8988T (cell line): ENCODE results near the gene LPIN2.

Source experiments
- DNase-seq: peaks from one replicate; pipeline ENCODE4 v3.0.0; 2011

Gene LPIN2

DNA sequence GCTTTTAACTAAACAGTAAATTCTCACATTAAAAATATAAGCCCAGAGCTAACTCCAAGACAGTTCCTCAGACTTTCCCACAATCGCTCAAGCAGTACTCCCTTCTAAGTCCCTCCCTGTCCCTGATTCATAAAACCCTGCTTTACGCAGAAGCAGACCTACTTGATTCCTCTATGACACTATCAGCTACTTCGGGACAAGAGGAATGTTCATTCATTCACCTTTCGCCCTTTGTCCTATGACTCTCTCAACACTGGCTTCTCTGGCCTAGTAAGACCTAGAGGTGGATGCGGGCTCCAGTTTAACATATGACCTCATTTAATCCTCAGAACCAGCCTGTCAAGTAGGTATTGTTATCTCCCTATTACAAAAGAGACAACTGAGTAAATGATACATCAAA is 10.2 kb downstream of the LPIN2 start:
- DNase-seq, result no peak

DNA sequence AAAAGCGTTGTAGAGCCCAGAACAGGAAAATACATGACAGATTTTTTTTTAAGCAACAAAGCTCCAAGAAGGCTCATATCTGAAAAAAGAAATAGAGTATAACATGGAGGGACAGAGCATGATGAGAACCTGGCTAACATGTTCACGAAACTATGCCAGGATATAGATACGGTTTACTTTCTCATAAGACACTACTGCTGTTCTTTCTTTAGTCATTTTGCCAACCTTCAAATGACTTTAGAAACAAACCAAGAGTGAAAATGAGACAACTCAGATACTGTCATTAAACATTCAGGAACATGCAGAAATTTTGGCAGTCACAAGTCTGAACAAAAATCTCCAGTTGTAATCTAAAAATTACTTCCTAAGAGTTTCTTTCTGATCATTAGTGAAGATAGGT is 14.3 kb downstream of the LPIN2 start:
- DNase-seq, result no peak

DNA sequence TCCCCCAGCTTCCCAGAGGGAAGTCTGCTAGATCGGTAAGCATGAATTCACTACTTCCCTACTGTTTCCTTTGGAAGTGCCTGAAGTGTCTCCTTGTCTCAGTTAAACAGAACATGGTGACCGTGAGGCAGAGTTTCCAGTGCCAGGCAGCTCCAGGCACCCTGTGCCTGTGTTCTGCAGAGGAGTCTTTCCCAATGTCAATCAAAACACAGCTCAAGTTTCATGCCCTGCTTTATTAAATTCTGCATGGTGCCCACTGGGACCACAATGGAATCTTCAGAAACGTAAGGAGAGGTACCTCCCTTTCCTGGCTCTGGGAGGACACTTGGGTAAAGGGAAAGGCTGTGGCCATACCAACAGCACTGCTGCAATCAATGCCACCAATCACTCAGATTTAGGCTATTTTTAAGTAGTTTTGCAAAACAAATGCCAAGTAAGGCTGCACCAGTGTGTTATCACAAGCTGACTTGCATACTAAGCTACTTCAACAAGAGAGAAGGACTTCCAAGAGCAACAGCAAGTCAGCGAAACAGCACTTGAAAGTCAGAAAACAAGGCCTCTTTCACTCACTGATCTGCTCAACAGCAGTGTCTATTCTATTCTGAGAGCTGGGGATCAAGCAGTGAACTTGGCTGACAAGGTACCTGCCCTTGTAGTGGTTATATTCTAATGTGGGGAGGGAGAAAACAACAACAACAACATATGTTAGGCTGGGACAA is 14.9 kb downstream of the LPIN2 start:
- DNase-seq, result no peak

DNA sequence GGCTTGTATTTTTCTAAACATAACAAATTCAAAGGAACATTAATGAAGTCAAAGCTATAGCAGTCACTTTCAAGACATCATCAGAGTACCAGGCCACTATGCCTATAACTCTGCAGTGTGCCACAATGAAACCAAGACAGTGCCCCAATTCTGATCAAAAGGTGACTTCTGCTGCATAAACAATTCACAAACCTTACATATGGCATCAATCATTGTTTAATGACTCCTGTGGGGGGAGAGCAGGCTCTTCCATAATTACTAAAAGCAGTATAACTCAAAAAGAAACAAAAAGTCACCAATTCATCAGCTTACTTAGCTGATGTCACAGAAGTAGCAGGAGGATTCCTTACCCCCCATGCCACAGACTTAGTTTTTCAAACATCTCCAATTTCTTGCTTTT is 15.5 kb downstream of the LPIN2 start:
- DNase-seq, result no peak

DNA sequence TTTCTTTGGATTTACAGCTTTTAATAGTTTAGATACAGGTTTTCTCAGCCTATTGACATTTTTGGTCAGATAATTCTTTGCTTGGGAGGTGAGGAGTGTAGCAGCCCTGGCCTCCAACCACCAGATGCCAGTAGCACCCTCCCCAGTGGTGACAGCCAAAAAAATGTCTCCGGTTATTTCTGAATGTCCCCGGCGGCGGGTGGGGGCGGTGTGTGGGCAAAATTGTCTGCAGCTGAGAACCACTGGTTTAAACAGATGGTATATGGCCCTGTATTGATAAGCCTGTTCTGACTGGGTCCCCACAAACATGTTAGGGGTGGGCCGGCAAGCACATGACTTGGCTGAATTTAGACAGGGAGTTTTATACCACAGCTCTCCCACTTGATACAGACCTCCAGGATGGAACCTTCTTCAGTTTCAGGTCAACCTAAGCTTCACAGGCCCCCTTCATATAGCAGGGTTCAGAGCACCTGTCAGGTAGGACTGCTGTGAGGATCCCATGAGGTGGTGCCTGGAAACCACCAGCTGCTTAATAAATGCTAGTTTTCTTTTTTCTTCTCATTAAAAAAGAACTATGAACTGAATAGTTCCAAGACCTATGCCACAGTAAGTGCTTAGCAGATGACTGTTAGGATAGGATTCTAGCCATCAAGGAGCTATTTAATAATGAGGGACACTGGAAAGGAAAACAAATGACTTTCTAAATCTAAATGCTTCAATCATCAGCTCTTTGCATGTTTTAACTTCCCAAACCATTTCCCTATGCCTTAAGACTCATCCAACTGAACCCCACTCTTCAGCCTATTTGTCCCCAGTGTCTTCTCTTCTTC is 18.1 kb downstream of the LPIN2 start:
- DNase-seq, result peak; percentile 32

DNA sequence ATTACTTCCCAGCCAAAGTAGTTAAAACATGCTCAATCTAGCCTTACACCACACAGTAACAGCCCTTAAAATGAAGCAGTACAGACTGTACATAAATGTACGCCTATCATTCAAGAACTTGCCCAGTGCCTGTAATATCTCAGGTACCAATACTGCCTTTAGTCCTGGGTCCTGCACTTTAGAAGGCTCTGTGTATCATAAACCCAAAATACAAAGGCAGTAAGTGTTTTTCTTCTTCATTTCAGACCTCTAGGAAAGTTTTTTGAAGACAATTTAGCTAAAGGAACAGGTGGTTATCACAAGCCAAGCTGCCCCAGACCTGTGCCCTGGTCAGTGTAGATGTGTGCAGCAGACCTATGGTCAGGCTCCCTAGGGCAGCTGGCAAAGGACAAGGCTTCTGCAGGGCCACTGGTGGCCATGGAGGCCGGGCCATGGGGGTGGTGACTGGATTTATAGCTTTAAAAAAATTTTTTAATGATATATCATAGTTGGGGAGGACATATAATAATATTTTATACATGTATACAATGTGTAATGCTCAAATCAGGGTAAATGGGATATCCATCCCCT is 18.8 kb downstream of the LPIN2 start:
- no peak for DNase-seq

DNA sequence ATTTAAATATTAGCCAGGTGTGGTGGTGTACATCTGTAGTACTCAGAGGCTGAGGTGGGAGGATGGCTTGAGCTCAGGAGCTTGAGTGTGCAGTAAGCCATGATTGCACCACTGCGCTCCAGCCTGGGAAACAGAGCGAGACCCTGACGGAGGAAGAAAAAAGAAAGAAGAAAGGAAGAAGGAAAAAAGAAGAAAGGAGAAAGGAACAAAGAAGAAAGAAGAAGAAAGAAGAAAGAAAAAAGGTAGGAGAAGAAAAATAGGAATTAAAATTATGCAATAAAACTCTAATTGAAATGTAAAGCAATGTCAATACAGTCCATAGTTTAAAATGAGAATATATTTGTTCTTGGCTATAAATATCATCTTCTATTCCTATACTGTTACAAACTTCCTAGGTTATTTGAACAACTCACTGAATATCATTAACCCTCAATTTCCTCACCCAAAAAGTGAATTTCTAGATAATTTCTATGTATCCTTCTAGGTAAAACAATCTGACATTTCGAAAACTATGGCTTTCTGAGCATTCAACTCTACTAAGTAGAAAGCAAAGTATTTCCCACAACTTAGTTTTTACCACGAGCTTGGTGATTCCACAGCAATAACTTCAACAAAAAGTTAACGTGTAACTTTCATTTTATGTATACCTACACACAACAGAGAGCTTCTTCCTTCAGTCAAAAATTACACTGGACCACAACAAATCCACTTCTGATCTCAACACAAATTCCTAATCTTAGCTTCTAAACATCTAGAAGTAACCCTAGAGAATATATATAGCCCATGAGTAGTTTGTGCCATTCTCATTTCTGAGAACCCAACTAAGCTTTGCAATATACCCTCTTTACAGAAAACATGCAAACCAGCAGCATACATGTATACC is 19.7 kb downstream of the LPIN2 start:
- DNase-seq, result no peak

DNA sequence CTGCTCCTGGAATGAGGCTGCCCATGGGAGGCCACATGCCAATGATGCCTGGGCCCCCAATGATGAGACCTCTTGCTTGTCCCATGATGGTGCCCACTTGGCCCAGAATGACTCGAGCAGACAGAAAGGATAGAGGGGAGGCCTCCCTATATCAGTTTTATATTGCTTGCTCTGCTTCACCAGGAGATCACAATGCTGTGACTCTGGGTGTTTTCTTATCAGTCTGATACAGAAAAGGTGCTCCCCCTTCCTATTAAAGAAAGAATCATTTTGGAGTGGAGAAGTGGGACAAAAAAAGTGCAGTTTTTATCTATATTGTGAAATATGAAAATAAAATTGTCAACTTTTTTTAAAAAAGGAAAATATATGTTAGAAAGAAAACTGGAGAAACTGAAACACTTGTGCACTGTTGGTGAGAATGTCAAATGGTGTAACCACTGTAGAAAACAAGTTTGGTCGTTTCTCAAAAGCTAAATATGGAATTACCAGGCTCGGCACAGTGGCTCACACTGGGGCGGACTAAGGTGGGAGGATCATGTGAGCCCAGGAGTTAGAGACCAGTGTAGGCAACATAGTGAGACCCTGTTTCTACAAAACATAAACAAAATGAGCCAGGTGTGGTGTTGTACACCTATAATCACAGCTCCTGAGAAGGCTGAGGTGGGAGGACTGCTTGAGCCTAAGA is 21.8 kb downstream of the LPIN2 start:
- no peak for DNase-seq

DNA sequence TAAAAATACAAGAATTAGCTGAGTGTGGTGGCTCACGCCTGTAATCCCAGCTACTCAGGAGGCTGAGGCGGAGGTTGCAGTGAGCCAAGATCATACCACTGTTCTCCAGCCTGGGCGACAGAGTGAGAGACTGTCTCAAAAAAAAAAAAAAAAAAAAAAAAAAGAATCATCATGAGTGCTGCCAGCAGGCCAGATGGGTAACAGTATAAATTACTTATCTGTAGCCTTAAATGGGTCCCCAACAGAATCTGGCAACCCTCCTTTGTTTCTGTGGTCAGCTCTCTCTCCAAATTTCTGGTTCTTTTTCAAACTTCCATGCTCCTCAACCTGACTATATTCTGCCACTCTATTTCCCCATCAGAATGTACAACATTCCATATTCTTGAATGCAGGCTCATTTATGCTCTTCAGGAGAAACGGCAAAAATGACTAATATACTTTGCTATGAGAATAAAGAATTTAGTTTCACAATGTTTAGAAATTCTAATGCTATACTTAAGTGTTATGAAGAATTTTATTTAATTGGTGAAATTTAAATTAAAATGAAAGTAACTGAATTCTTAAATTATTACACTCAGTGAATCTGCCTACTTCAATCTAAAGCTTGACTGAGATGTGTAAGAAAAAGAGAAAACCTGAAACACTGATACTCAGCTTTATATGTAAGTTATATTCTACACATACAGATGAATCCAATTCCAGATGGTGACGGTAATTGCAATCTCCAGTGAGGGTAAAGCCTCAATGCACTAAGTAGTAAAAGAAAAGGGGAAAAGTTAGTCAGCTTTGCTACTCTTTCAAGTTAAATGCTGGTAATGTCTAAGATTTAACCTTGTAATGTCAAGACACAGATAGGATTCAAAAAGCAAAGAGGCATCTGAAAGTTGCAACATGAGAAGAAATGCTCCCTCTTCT is 24.8 kb downstream of the LPIN2 start:
- no peak for DNase-seq

DNA sequence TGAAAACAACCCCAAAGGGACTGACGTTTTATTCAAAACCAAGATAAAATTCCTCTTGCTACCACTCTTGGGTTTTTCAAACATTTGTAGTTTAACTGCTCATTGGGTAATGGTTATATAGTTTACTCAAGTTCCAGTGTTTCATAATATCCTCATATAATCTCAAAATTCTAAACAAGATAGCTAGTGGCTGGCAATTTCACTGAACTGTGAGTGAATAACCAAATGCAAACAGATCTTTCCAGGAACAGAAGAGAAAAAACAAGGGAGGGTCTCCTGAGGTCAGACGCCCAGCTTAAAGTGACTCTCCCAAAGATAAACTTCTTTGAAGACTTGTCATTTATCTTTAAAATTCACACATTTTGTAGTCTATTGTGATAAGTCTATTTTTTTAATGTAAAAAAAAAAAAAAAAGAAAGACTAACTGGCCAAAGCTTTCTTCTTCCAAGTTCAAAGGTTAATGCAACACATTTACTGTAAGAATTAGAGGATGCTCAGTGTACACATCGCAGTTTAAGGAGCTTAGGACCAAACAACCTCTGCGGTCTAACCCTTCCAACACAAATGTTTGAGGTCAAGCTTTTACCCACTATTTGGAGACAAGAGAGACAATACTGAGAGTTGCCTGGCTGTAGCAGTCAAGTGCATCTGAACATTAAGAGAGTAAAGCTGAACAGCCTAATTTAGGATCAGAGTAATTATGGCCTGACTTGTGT is 26.6 kb downstream of the LPIN2 start:
- no peak for DNase-seq

DNA sequence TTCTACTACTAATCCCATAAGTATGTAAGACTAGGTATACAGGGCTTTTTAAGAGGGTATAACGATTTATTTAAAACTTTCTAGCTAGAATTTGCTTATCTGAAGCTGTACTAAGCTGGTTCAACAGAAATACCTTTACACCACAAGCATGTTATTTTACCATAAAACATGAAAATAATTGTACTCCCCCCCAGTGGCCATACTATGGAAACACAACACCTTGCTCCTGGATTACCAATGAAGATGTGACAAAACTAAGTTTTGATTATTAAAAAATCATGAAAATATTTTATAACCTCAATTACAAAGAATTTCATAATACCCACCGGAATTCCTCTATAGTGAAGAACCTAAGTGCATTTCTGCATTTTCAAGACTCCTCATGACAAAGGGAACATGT is 27.3 kb downstream of the LPIN2 start:
- DNase-seq, result no peak

DNA sequence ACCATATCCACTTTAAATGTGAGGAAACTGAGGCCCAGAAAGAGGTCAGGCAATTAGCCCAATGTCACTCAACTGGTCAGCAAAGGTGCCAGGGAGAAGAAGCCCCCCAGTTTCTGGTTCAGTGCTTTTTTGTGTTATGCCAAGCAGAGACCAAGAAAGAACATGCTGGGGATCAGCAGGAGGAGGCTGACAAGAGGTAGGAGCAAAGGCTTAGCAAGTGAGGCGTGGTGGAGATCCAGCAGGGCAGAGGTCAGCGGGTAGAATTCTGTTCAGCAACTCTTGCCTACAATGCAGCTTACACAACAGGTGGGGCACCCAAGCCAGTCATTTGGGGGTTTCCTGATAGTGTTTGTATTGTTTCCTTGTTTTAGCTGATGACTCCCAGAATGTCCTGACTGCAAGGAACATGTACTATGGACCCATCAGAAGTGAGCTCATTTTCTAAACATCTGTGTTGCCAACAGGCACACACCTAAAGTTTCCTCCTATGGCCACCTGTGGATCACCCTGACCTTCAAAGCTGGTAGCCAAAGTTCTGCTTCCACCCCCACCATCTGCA is 28.2 kb downstream of the LPIN2 start:
- DNase-seq, result no peak

DNA sequence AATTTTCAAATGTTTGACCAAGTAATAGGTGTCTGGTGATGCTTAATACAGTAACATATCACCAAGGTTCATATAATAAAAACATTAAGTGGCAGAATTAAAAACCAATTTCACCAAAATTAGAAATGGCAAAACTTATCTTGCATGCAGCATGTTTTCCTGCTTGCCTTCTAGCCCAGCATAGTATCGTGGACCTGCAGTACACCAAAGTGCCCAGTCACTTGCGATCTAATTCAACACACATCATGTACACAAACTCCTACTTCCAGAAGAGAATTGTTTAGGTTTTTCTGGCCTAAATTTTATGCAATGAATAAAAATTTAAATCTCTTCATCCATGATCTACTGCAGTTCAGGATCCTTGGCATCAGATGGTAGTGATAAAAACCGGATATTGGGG is 28.9 kb downstream of the LPIN2 start:
- no peak for DNase-seq

DNA sequence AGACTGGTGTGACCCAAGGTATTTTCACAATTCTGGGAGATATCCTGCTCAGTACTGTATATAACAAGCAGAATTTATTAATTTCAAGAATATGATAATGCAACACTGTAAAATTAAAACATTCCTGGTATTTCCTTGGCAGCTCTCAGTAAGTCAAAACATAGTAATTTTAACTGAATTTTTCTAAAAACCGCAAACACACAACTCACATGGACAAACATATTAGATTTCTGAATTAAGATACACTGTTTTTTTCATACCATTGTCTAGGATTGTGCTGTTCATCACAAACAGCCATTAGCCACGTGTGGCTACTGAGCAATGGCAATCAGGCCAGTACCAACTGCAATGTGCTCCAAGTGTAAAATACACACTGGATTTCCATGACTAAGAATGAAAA is 29.6 kb downstream of the LPIN2 start:
- no peak for DNase-seq

DNA sequence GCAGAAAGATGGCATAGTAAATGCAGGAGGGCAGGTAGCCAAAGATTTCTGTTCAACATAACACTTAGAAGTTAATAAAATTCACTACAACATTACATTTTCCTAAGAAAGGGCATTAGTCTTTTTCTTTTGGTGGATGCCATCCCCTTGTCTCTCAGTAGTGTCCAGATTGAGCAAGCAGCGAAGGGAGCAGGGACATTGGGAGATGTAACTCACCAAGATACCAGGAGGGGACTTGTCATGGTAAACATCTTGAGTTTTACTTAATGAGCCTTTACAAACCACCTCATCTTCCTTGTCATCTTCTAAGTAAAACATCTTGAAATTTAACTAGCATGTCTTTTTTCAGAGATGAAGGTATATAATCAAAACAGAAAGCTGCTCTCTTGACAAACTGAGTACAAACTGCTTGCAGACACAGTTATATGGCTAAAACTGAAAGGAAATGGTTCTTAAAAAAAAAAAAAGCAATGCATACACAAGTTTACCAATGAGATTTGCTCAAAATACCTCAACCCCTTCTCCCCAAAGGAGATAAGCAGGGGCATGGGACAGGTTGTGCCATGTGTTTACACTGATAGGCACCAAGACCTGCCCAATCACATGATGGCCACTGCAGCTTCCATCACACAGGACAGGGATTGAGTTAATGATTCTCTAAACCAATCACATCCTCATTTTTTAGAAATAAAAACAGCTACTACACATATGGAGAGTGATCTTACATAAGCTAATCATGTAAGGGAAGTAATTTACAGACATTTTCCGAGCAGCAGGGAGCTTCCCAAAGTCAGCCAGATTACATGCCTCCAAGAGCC is 30.3 kb downstream of the LPIN2 start:
- DNase-seq, result no peak

DNA sequence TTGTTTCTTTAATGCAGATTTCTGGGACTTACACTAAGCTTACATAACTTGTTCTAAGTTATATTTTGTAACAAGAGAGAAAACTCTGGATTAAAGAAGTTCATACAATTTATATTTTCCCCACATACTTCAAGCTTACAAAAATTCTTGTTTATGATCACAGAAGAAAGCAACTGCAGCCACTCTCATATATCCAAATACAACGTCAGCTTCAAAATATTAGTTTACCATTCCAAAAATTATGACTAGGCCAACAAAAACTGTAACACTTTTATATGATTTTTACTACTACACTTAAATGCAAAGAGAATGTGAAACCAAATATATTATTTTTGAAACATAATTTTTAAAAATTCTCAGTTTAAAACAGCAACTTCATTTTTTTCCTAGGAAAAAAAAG is 30.9 kb downstream of the LPIN2 start:
- DNase-seq, result no peak

DNA sequence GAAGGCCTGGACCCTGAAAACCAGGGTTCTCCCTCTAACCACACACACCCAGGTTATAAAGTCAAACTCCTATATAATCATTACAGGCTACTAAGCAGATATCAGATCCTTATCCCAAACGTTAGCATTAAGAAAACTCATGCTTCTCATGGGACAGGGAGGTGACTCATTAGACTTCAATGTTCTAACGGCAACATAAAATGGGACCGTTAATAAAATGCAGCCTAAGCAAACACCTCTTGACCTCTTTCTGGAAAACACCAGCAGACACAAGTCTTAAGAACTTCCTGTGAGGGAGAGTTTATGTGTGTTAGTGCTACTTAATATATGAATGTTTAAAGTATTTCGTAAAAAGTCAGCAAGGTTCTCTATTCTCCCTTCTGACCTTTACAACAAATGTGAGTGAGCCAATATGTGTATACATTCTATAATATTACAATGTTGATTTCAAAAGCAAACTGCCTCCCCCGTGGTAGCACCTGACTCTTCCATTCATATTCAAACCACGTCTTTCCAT is 31.7 kb downstream of the LPIN2 start:
- DNase-seq, result no peak

DNA sequence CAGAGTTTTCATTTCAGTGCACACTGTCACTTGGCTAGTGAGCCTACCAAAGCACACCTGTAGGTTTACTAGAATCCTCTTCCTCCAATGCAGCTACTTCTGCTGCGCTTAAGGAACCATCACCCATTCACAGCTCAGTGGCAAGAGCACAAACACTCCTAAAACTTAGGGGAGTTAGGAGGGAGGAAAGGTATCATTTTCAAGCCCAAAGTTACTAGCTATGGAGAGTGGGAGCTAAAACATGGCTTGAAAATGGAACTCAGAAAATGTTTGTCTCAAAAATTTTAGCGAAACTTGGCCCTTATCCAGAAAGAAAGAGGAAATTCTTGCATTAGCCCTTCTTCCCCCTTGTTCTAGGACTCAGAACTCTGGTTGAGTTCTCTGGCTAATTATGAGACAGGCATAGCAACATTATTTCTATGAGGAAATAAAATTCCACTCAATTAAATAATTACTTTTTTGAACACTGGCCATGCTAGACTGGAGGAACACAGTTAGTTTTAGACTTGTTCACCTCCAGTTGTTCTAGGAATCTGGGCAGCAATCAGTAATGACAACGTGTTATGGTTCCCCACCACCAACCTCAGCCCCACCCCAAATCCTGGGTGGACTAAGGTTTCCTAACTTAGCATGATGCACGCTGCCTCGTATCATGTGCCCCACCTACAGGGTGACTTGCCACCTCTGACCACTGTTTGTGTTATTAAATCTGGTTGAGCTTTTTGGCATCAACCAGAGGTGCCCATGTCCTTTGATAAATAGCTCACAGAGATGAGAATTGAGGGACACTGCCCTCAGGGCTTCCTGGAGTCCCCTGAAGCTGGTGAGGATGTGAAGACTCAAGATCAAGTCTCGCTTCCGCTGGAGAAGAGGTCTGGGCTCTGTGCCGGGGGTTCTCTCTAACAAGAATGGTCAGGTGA is 32.8 kb downstream of the LPIN2 start:
- no peak for DNase-seq
